Measurements from ENCODE around the gene UBA52. TPM values are rescaled to one million over a fixed set of nuclear protein-coding genes. Genes with fewer than 3 reads are reported as not detected.
A peak's percentile ranks its signal among the peaks of the same experiment; 100 is the strongest.

UBA52 gene
- total and polyA plus RNA-seq, 2 donors (not counting 1 experiment from before 2014, with no cell fraction given), result 917 to 1,018 TPM

DNA sequence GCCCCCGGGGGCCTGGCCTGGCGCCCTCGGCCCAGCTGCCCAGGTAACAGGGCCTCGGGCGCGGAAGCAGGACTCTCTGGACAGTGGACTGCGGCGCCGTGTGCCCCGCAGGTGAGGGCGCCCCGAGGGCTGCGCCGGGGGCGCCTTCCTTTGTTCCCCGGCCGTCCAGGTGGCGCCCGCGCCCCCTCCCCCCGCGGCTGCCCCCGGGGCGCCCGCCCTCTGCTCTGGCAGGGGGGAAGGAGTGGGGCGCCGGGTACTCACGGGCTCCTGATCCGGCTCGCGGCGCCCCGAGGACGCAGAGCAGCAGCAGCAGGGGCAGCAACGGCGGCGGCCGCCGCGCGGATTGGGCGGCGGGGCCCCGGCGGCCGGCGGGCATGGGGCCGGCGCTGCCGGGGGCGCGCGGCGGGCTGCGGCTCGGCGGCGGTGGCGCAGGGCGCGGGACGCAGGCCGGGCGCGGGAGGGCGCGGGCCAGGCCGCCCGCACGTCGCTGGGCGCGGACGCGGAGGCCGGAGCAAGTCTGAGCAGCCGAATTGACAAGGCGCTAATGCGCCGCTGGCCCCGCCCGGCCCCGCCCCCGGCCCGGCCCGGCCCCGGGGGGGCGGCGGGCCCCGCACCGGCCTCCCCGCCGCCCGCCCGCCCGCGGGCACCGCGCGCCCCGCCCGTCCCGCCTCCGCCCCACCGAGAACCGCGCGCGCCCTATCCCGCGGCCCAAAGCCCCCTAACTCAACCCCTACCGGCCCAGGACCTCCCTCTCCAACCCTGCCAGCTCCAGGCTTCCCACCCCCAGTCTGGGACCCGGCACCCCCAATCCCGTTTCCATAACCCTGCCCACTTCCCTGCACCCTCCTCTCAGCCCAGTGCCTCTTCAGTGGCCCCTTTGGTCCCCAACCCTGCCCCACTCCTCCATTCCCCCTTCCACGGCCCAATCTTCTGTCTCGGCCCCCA is 34.9 kb downstream of the UBA52 start, which contains the start of gene CRLF1:
CRLF1 (minus strand) TSS at position 519 of the 945 bp plus-strand sequence; CDS start at position 376, 143 bp downstream.
- Histone ChIP-seq H3K36me3 (ENCODE audit: control insufficient read depth, insufficient read depth, low read length) (no peaks in the 10 kb centered on the region), H3K79me2 (ENCODE audit: control insufficient read depth, insufficient read depth, low read length) (no peaks in the 10 kb centered on the region), H3K9me3 (ENCODE audit: control insufficient read depth, insufficient read depth, low read depth, low read length) (no peaks in the 10 kb centered on the region), H2AFZ (ENCODE audit: low read length) (no peak within 1 kb of the TSS), H3K27me3 (ENCODE audit: control insufficient read depth, insufficient read depth, low read length) (peaks cover 64% of the 10 kb centered on the region), H3K4me1 (ENCODE audit: control insufficient read depth, extremely low read depth, insufficient read depth, low read length) (no peaks in the 10 kb centered on the region), H3K4me2 (ENCODE audit: extremely low read depth, insufficient read depth, low read length) (peak within 1 kb of the TSS; percentile 35), H4K20me1 (ENCODE audit: control insufficient read depth, extremely low read depth, insufficient read depth, low read length) (no peaks in the 10 kb centered on the region), H3K4me3 (replicated peaks in 1 of 4; ENCODE audit: control extremely low read depth in 1 of 4, insufficient read depth in 1 of 4, low read depth in 3 of 4, low read length in 4 of 4) (peak within 1 kb of the TSS in 1 of 4 experiments; percentile 17), H3K9ac (ENCODE audit: insufficient read depth, low read length) (no peak within 1 kb of the TSS), H3K27ac (ENCODE audit: insufficient read depth, low read length) (no peak within 1 kb of the TSS)
- no peak for TF ChIP-seq EZH2 (IDR thresholded peaks at IDR 0.05; ENCODE audit: low read length, missing control alignments)
- TF ChIP-seq, protein P1, sequence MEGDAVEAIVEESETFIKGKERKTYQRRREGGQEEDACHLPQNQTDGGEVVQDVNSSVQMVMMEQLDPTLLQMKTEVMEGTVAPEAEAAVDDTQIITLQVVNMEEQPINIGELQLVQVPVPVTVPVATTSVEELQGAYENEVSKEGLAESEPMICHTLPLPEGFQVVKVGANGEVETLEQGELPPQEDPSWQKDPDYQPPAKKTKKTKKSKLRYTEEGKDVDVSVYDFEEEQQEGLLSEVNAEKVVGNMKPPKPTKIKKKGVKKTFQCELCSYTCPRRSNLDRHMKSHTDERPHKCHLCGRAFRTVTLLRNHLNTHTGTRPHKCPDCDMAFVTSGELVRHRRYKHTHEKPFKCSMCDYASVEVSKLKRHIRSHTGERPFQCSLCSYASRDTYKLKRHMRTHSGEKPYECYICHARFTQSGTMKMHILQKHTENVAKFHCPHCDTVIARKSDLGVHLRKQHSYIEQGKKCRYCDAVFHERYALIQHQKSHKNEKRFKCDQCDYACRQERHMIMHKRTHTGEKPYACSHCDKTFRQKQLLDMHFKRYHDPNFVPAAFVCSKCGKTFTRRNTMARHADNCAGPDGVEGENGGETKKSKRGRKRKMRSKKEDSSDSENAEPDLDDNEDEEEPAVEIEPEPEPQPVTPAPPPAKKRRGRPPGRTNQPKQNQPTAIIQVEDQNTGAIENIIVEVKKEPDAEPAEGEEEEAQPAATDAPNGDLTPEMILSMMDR (conservative IDR thresholded peaks at IDR 0.05 in 1 of 2, IDR thresholded peaks at IDR 0.05 in 1 of 2; ENCODE audit: low read depth in 1 of 2, low read length in 2 of 2), result no peak
- DNase-seq (ENCODE audit: low read depth in 2 of 2), result no peak

DNA sequence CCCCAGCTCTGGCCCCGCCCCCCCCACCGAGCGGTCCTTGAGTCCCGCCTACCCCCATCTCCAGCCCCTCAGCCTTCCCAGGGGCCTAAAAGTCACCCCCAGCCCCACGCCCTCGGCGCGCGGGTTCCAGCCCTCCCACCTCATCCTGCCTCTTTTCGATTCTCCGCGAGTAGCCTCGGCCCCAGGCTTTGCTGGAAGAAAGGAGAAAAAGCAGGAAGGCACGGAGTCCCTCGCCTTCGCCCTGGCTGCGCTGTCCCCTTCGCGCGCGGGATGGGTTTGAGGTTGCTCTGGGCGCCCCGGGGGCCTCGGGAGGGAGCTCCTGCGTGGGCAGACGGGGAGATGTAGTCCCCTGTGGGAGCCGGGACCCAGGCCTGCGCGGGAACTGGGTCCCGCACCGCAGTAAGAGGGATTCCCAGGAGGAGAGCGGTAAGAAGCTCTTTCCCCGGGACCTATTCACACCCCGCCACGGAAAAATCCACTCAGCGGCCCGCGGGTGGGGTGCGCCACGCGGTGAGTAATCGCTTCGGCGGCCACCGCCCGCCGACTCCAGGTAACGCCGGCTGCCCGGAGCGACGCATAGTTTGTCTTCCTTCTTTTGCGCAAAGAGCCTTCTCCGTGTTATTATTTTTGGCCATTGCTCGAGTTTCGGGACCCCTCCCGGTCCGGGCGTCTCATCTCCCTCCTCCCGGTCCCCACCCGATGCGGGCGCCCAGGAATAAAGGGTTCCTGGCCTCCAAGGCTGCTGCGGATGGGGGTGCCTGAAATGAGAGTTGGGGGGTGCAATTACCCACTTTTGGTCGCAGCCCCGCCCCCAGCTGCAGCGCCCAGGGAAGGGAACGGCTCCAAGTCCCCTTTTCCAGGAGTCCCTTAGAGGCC is 35.8 kb downstream of the UBA52 start:
- peak overlapping the region in 1 of 4 experiments; percentile 17 for H3K4me3 ChIP-seq (replicated peaks in 1 of 4; ENCODE audit: control extremely low read depth in 1 of 4, insufficient read depth in 1 of 4, low read depth in 3 of 4, low read length in 4 of 4)

More for the DNA sequence above, 35.8 kb downstream of the UBA52 start:
- H3K79me2 ChIP-seq (ENCODE audit: control insufficient read depth, insufficient read depth, low read length), result no peaks in the 10 kb centered on the region
- no peak for DNase-seq (ENCODE audit: low read depth in 2 of 2)
- no peaks in the 10 kb centered on the region for H3K9me3 ChIP-seq (ENCODE audit: control insufficient read depth, insufficient read depth, low read depth, low read length)
- no peaks in the 10 kb centered on the region for H4K20me1 ChIP-seq (ENCODE audit: control insufficient read depth, extremely low read depth, insufficient read depth, low read length)
- peaks cover 71% of the 10 kb centered on the region for H3K27me3 ChIP-seq (ENCODE audit: control insufficient read depth, insufficient read depth, low read length)
- H3K4me1 ChIP-seq (ENCODE audit: control insufficient read depth, extremely low read depth, insufficient read depth, low read length), result no peaks in the 10 kb centered on the region
- H3K36me3 ChIP-seq (ENCODE audit: control insufficient read depth, insufficient read depth, low read length), result no peaks in the 10 kb centered on the region
- no peak overlapping the region for H2AFZ ChIP-seq (ENCODE audit: low read length)
- peak; percentile 93 for TF ChIP-seq EZH2 (IDR thresholded peaks at IDR 0.05; ENCODE audit: low read length, missing control alignments)
- TF ChIP-seq, protein P1 (conservative IDR thresholded peaks at IDR 0.05 in 1 of 2, IDR thresholded peaks at IDR 0.05 in 1 of 2; ENCODE audit: low read depth in 1 of 2, low read length in 2 of 2), result no peak
- H3K27ac ChIP-seq (ENCODE audit: insufficient read depth, low read length), result no peak overlapping the region
- peak overlapping the region; percentile 35 for H3K4me2 ChIP-seq (ENCODE audit: extremely low read depth, insufficient read depth, low read length)
- no peak overlapping the region for H3K9ac ChIP-seq (ENCODE audit: insufficient read depth, low read length)

All from fibroblast of lung (primary cell).